WTC11 (cell line): ENCODE measurements around the gene COL13A1.

Experiments
- CREB1 ChIP-seq: sonication (generic); formaldehyde crosslinking; IDR thresholded peaks from 2 replicates; pipeline ENCODE4 v1.8.0; 2023; ENCODE audit warnings: mild to moderate bottlenecking, missing genetic modification reagents
- CTCF ChIP-seq: fragments of 200-600 bp; IDR thresholded peaks from 2 replicates; pipeline ENCODE4 v1.8.0; 2022; ENCODE audit warnings: antibody characterized with exemption
- E2F4 ChIP-seq: sonication (generic); formaldehyde crosslinking; IDR thresholded peaks from 2 replicates; pipeline ENCODE4 v1.8.1; 2022; ENCODE audit warnings: low read depth, mild to moderate bottlenecking, moderate library complexity, missing genetic modification reagents, borderline replicate concordance
- E2F5 ChIP-seq: sonication (generic); formaldehyde crosslinking; IDR thresholded peaks from 2 replicates; pipeline ENCODE4 v1.8.1; 2022; ENCODE audit warnings: mild to moderate bottlenecking, moderate library complexity, missing genetic modification reagents
- ESRRA ChIP-seq: sonication (generic); formaldehyde crosslinking; IDR thresholded peaks from 2 replicates; pipeline ENCODE4 v1.8.1; 2022; ENCODE audit warnings: mild to moderate bottlenecking, missing genetic modification reagents, borderline replicate concordance
- MLX ChIP-seq: sonication (generic); formaldehyde crosslinking; IDR thresholded peaks from 2 replicates; pipeline ENCODE4 v1.8.1; 2023; ENCODE audit warnings: mild to moderate bottlenecking, missing genetic modification reagents, moderate library complexity
- NFYB ChIP-seq: sonication (generic); formaldehyde crosslinking; conservative IDR thresholded peaks from 2 replicates; pipeline ENCODE4 v1.8.0; 2022; ENCODE audit warnings: low read depth, missing genetic modification reagents
- SMAD3 ChIP-seq: sonication (generic); formaldehyde crosslinking; IDR thresholded peaks from 2 replicates; pipeline ENCODE4 v1.8.0; 2022; ENCODE audit warnings: missing genetic modification reagents, mild to moderate bottlenecking, borderline replicate concordance
- SMAD4 ChIP-seq: sonication (generic); formaldehyde crosslinking; IDR thresholded peaks from 2 replicates; pipeline ENCODE4 v1.8.0; 2022; ENCODE audit warnings: mild to moderate bottlenecking, missing genetic modification reagents
- STAT6 ChIP-seq: sonication (generic); formaldehyde crosslinking; conservative IDR thresholded peaks from 2 replicates; pipeline ENCODE4 v1.8.1; 2023; ENCODE audit warnings: mild to moderate bottlenecking, low read depth, missing genetic modification reagents, moderate library complexity
- ZNF138 ChIP-seq: sonication (generic); formaldehyde crosslinking; conservative IDR thresholded peaks from 2 replicates; pipeline ENCODE4 v1.8.1; 2022; ENCODE audit warnings: mild to moderate bottlenecking, moderate library complexity, missing genetic modification reagents
- TF ChIP-seq, protein P1 (sequence below): sonication (generic); formaldehyde crosslinking; IDR thresholded peaks from 2 replicates; pipeline ENCODE4 v1.8.0; 2023; ENCODE audit warnings: mild to moderate bottlenecking, missing genetic modification reagents
- TF ChIP-seq, protein P2 (sequence below): sonication (generic); formaldehyde crosslinking; IDR thresholded peaks from 2 replicates; pipeline ENCODE4 v1.8.0; 2022; ENCODE audit warnings: mild to moderate bottlenecking, missing genetic modification reagents

DNA sequence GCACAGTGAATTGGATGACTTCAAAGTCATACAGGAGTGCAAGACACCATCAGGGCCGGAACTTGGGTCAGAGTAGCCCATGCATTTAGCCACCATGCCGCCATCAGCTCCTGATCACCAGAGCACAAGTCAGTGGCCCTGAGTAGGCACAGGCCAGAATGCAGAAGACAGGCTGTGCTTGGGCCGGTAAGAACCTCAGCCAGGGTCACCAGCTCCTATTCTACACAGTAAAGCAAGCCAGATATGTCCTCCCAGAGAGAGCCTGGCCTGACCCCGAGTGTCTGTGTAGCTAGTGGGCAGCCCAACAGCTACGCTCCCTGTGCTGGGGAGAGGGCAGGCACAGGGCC, 44.5 kb upstream of the COL13A1 start:
- TF ChIP-seq CTCF (no peak), E2F4 (CRISPR knock-in tag) (no peak), ZNF138 (no peak), STAT6 (no peak), SMAD4 (no peak), MLX (CRISPR knock-in tag) (no peak), NFYB (CRISPR knock-in tag) (no peak), ESRRA (CRISPR knock-in tag) (no peak), CREB1 (CRISPR knock-in tag) (no peak), E2F5 (CRISPR knock-in tag) (no peak), SMAD3 (CRISPR knock-in tag) (no peak)
- TF ChIP-seq, protein P1, sequence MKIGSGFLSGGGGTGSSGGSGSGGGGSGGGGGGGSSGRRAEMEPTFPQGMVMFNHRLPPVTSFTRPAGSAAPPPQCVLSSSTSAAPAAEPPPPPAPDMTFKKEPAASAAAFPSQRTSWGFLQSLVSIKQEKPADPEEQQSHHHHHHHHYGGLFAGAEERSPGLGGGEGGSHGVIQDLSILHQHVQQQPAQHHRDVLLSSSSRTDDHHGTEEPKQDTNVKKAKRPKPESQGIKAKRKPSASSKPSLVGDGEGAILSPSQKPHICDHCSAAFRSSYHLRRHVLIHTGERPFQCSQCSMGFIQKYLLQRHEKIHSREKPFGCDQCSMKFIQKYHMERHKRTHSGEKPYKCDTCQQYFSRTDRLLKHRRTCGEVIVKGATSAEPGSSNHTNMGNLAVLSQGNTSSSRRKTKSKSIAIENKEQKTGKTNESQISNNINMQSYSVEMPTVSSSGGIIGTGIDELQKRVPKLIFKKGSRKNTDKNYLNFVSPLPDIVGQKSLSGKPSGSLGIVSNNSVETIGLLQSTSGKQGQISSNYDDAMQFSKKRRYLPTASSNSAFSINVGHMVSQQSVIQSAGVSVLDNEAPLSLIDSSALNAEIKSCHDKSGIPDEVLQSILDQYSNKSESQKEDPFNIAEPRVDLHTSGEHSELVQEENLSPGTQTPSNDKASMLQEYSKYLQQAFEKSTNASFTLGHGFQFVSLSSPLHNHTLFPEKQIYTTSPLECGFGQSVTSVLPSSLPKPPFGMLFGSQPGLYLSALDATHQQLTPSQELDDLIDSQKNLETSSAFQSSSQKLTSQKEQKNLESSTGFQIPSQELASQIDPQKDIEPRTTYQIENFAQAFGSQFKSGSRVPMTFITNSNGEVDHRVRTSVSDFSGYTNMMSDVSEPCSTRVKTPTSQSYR (CRISPR knock-in tag) = no peak
- TF ChIP-seq, protein P2, sequence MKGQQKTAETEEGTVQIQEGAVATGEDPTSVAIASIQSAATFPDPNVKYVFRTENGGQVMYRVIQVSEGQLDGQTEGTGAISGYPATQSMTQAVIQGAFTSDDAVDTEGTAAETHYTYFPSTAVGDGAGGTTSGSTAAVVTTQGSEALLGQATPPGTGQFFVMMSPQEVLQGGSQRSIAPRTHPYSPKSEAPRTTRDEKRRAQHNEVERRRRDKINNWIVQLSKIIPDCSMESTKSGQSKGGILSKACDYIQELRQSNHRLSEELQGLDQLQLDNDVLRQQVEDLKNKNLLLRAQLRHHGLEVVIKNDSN (CRISPR knock-in tag) = no peak
